ENCODE data around the gene STAC. TPM values are rescaled to one million over a fixed set of nuclear protein-coding genes. Genes with fewer than 3 reads are reported as not detected.

Gene STAC
- total and polyA plus RNA-seq, 10 of the 15 experiments (the other 5 are each of a cell fraction or from before 2014, with no cell fraction given): 0.07 TPM; not detected in 9

GRCh38 chr3:36543276-36543997, 163.1 kb downstream of the STAC start:
- BruUV-seq (replicated peaks): no TSS peak
- Histone ChIP-seq H3K36me3 (ENCODE audit: control insufficient read depth in 2 of 2, insufficient read depth in 2 of 2, low read length in 1 of 2) (no peaks in the 10 kb centered on the region), H3K27ac (ENCODE audit: control insufficient read depth, insufficient read depth) (no peak overlapping the region), H3K9me3 (replicated peaks; ENCODE audit: control insufficient read depth, insufficient read depth, low read length) (no peaks in the 10 kb centered on the region), H3K4me1 (ENCODE audit: control insufficient read depth, insufficient read depth, low read length) (no peaks in the 10 kb centered on the region), H3K79me2 (ENCODE audit: control insufficient read depth, insufficient read depth, low read length) (no peaks in the 10 kb centered on the region), H3K4me3 (no peak overlapping the region), H4K20me1 (ENCODE audit: control insufficient read depth, insufficient read depth) (no peaks in the 10 kb centered on the region), H3K9ac (ENCODE audit: control insufficient read depth, insufficient read depth, low read length) (no peak overlapping the region), H3K27me3 (replicated peaks in 1 of 2; ENCODE audit: control insufficient read depth in 2 of 2, insufficient read depth in 2 of 2, low read length in 1 of 2) (peaks cover 0 to 1% of the 10 kb centered on the region in 2 experiments; a peak in 2 of 4 replicates), H3K4me2 (ENCODE audit: control insufficient read depth, insufficient read depth) (no peak overlapping the region), H2AFZ (ENCODE audit: control insufficient read depth, low read depth, low read length) (no peak overlapping the region)
- TF ChIP-seq MYC (IDR thresholded peaks at IDR 0.05; ENCODE audit: insufficient read depth, insufficient read length, insufficient replicate concordance, low read length, severe bottlenecking) (no peak), CHD1 (IDR thresholded peaks at IDR 0.05; ENCODE audit: low read depth, low read length) (no peak), EP300 (IDR thresholded peaks at IDR 0.05; ENCODE audit: borderline replicate concordance in 1 of 2, control insufficient read depth in 1 of 2, low read depth in 2 of 2, low read length in 2 of 2) (no peak), MTA3 (IDR thresholded peaks at IDR 0.05; ENCODE audit: borderline replicate concordance, low read length) (no peak), ZBED1 (IDR thresholded peaks at IDR 0.05; ENCODE audit: borderline replicate concordance) (no peak), BCL11A (IDR thresholded peaks at IDR 0.05; ENCODE audit: low read depth, low read length) (no peak), POLR2AphosphoS5 (IDR thresholded peaks at IDR 0.05; ENCODE audit: low read length) (no peak), NRF1 (conservative IDR thresholded peaks at IDR 0.05; ENCODE audit: low read depth, low read length) (no peak), SUPT20H (IDR thresholded peaks at IDR 0.05; ENCODE audit: borderline replicate concordance, control insufficient read depth, low read depth, low read length) (no peak), YBX1 (IDR thresholded peaks at IDR 0.05) (no peak)
- RAD21 ChIA-PET (ENCODE audit: unreplicated experiment): no interaction called here
- DNase-seq (ENCODE audit: low read depth, low spot score): no peak
- in situ Hi-C loops (cut with MboI) (no loop called here), intact Hi-C loops (cut with micrococcal nuclease; ENCODE audit: unreplicated experiment) (loop anchor here (10.0 kb wide), 1 partner anchor 161 kb away; no protein-coding TSS in a partner anchor)
- SMC1A ChIA-PET (ENCODE audit: uncharacterized antibody, unreplicated experiment): no interaction called here
- 47% methylated on average over 5 of the region's 5 CpGs for WGBS (ENCODE audit: insufficient coverage, insufficient replicate concordance, low lambda C conversion rate, missing lambda C conversion rate)
- CTCF ChIA-PET: no interaction called here
- POLR2A ChIA-PET: interaction anchor here (0.6 kb wide), 1 partner anchor 11 kb away, joined by 4 read pairs; no protein-coding TSS in a partner anchor
- no peak for FAIRE-seq
- ATAC-seq: no peak
